NB4 (cell line): ENCODE data around the gene TSPO.

Experiments
- CTCF ChIP-seq: IDR thresholded peaks from one replicate; pipeline ENCODE4 v1.5.1; 2012; ENCODE audit warnings: low read depth, low read length
- MAX ChIP-seq: IDR thresholded peaks from 2 replicates; pipeline ENCODE4 v1.6.1; 2011; ENCODE audit warnings: low read depth, low read length
- MYC ChIP-seq: IDR thresholded peaks from 2 replicates; pipeline ENCODE4 v1.6.1; 2011; ENCODE audit warnings: low read depth, low read length
- POLR2A ChIP-seq: IDR thresholded peaks from 2 replicates; pipeline ENCODE4 v1.6.1; 2011; ENCODE audit warnings: mild to moderate bottlenecking; ENCODE audit not compliant: insufficient read length; ENCODE audit errors: extremely low read depth

GRCh38 chr22:43205748-43206508, 54.6 kb downstream of the TSPO start:
- no peak for TF ChIP-seq CTCF
- TF ChIP-seq POLR2A = no peak
- no peak for TF ChIP-seq MYC
- TF ChIP-seq MAX = no peak
